Stimulated activated naive CD4-positive, alpha-beta T cell treated with Interleukin-2 at 50 U/mL for 16 hours (primary cell): ENCODE measurements around the gene GNAO1.
"Not testable (repeated sequence)": the region's sequence is repeated elsewhere in the genome, so short reads cannot be mapped to it uniquely, and the experiment has no call there.

Experiments used
- DNase-seq: peaks from one replicate; lab custom pipeline; 2025; lab: John Stamatoyannopoulos, UW

GNAO1 gene

DNA sequence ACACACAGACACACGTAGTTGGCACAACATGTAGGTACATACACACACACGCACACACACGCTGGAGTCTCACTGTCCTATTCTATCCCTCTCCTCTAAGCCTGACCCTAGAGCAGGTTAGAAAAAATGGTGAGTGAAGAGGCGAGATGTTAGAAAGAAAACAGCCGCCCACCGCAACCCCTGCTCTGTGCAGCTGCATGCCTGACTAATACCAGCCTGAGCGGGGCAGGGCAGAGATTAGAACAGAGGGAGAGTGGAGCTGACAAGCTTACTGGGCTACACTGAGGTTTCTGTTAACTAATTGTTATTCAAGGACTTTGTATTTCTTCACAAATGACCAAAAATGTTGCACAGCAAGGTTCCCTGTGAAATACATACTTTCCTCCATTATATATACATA, 174.3 kb downstream of the GNAO1 start:
- DNase-seq = no peak

DNA sequence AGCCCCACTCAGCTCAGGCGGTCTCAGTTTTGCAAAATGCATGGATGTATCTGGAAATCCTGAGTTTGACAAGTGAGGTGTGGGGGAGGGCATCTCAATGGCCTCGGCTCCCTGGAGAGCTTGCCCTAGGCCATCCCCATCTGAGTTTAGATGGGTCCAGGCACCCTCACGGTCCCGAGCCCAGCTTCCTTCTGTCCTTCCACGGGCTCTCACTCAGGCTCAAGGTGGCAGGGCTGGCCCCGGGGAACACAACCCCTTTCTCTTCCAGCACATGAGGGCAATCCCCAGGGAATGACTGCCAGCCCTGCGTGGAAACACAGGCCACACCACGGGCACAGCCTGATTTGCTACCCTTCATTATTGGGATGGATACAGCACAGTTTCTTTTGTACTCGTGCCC, 175.7 kb downstream of the GNAO1 start:
- no peak for DNase-seq

DNA sequence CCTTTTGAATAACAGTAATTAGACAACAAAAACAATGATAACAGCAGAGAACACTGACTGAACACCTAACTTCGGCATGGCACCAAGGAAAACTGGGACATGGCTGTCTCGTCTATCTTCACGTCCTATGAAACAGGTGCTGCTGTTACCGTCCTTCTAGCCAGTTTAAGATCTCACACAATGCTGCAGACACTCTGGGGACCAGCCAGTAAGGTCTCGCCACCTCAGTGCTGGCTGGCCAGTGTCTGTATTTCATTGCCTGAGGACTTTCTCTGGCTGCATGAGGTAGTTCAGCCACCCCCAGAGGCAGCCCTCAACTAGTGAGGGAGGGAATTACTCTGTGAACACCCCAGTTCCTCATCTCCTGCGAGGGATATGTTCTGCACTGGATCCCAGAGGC, 176.5 kb downstream of the GNAO1 start:
- DNase-seq = no peak

DNA sequence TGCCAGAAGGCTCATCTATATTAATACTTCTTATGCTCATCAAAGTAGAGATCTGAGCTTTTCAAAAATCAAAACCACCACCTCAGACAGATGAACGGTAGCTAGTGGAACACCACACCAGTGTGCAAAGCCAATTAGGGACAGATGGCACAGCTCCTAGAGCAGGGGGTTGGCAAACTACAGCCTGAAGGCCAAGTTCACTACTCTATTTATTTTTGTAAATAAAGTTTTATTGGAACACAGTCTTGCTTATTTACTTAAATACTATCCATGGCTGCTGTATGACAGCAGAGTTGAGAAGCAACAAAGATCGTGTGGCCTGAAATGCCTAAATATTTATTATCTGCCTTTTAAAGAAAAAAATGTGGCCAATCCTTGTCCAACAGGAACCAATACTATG, 177.3 kb downstream of the GNAO1 start:
- no peak for DNase-seq

DNA sequence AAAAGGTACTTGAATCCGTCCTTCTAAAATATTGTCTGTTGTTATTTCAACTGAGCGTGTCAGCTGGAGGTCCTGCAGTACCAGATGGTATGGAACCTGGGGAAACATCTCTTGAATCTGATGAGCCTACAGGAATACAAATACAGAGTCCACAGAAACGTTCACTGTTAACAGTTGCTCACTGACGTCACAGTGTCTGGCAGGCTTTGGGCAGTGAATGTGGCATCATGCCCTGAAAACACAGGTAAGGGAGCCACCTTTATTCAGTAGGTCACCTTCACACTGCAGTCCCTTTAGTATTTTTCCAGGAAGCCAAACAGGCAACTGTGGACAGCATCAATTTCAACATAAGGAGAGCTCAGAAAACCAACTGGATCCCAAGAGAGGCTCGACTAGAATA, 177.9 kb downstream of the GNAO1 start:
- DNase-seq = no peak

DNA sequence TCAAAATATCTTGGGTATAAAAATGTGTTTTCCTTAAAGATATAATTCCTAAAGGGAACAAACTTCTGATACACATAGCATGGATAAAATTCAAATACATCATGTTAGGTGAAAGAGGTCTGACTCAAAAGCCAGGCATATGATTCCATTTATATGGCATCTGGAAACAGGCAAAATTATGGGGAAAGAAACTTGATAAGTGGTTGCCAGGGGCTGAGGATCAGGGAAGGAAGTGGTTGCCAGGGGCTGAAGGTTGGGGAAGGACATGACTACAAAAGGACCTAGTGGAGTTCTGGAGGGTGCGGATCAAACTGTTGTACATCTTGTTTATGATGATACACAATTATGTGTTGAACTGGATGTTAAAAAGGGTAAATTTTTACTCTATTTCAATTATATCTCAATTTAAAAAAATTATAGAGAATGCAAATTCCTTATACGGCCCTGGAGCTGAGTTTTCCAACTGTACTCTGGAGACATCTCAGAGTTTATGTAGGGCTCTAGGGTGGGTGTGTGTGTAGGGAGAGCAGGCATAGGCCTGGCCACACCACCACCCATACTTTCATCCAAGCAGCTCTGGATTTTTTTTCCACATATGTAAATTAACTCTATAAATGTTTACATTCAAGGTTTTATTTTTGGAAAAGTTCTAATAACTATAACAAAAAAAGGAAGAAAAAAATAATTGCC, 179.0 kb downstream of the GNAO1 start:
- DNase-seq = no peak

DNA sequence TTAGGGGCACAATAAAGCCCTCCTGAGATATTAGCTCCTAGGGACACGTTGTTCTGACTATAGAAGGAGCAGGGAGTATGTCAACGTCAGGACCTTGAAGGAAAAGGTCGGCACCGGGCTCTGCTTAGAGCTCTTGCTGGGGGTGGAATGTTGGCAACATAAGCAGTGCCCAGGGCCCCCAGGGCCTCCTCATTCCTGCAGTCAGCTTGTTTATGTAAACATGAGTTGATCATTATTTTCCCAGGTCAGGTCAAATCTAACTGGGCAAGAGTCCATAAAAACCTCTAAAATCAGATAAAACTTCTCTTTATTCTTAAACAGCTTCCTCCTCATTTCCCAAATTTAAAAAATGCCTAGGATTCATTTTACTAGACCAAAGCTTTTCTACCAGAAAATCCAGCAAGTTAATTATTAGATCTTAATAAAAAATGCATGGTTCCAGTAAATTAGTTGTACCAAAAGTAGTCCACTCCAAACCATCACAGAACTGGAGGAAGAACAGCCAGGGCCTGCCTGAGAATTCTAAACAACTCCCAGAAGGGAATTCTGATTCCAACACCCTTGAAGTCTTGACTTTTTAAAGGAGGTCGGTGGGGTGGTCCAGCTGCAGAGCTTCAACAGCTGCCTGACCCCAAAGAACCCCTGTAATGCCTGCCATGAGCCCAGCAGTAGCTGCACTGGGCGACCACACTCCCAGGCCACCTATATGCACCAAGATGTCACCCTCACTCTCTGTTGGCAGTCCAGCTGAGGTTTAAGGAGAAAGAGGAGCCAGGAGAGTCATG, 179.8 kb downstream of the GNAO1 start:
- no peak for DNase-seq

DNA sequence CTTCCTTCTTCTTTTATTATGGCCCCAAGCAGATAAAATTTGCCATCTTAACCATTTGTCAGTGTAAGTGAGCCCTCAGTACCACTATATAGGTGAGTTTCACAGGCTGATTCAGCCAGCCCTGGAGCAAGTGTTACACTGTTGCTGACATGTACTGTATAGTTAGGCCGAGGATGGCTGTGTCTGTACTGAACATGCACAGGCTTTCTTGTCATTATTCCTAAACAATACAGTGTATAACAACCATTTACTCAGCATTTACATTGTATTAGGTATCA, 180.3 kb downstream of the GNAO1 start:
- no peak for DNase-seq

DNA sequence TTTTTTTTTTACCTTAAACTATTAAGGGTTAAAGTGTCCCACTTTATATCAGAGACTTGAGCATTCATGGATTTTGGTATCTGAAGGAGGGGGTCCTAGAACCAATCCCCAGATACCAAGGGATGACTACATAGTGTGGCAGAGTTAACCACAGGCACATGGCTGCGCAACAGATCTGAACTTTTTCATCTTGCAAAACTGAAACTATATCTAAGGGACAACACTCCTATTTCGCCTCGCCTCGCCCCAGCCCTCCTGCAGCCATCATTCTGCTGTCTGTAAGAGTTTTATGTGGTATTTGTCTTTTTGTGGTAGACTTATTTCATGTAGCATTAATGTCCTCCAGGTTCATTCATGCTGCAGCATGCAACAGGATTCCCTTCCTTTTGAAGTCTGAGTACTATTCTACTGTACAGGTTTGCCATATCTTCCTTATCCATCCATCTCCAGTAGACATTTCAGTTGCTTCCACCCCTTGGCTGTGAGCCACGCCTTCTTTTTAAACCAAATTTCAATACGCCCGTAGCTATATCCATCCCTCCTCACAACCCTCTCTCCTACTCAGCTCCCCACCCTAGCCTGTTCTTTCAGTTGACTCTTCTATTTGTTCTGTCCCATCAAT, 180.8 kb downstream of the GNAO1 start:
- no peak for DNase-seq

DNA sequence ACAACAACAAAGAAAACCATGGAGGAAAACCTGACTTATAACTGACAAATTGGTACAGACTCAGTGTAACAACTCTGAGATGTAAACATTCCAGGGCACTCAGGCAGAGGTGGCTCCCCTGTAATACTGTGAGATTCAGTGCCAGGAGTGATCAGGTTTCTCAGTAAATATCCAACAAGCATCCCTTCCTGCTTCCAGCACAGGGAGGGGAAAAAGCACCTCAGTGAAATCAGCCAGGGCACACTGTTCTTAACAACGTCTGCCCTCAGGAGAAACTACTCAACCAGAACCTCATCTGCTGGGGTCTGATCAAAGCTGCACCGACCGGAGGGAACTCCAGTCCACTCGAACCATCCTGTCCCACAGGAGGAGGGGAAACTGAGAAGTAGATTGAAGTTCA, 181.7 kb downstream of the GNAO1 start:
- DNase-seq = no peak

DNA sequence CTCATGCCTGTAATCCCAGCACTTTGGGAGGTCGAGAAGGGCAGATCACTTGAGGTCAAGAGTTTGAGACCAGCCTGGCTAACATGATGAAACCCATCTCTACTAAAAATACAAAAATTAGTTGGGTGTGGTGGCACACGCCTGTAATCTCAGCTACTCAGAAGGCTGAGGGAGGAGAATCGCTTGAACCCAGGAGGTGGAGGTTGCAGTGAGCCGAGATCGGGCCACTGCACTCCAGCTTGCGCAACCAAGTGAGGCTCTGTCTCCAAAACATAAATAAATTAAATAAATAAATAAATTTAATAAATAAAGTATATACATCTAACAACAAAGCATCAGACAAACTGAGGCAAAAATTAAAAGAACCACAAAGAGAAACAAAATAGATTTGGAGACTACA, 184.5 kb downstream of the GNAO1 start:
- DNase-seq = not testable (repeated sequence)

DNA sequence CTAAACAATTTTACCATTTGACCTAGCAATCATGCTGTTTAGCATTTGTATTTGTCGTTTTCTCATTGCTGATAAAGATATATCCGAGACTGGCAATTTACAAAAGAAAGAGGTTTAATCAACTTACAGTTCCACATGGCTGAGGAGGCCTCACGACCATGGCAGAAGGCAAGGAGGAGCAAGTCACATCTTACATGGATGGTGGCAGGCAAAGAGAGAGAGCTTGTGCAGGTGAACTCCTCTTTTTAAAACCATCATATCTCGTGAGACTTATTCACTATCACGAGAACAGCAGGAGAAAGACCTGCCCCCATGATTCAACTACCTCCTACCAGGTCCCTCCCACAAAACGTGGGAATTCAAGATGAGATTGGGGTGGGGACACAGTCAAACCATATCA, 187.8 kb downstream of the GNAO1 start:
- DNase-seq = not testable (repeated sequence)

DNA sequence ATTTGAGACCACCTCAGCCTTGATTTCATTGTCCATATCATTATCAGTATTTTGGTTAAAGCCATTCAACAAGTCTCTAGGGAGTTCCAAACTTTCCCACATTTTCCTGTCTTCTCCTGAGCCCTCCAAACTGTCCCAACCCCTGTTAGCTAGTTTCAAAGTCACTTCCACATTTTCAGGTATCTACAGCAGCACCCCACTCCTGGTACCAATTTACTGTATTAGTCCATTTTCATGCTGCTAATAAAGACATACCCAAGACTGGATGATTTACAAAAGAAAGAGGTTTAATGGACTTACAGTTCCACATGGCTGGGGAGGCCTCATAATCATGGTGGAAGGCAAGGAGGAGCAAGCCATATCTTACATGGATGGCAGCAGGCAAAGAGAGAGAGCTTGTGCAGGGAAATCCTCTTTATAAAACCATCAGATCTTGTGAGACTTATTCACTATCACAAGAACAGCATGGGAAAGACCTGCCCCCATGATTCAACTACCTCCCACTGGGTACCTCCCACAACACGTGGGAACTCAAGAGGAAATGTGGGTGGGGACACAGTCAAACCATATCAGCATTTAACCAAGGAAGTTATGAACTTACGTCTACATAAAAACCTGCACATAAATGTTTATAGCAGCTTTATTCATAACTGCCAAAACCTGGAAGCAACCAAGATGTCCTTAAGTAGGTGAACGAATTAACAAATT, 189.6 kb downstream of the GNAO1 start:
- not testable (repeated sequence) for DNase-seq

DNA sequence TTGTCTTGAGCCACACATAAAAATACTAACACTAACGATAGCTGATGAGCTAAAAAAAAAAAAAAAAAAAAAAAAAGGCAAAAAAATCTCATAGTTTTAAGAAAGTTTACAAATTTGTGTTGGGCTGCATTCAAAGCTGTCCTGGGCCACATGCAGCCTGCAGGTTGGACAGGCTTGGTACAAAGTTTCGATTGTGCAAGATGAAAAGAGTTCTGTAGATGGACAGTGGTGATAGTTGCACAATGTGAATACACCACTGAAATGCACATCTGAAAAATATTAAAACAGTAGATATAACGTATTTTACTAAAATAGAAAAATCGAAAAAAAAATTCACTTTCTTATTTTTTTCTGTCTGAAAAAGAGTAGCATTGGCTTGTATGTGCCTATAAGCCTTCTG, 191.2 kb downstream of the GNAO1 start:
- DNase-seq = no peak

DNA sequence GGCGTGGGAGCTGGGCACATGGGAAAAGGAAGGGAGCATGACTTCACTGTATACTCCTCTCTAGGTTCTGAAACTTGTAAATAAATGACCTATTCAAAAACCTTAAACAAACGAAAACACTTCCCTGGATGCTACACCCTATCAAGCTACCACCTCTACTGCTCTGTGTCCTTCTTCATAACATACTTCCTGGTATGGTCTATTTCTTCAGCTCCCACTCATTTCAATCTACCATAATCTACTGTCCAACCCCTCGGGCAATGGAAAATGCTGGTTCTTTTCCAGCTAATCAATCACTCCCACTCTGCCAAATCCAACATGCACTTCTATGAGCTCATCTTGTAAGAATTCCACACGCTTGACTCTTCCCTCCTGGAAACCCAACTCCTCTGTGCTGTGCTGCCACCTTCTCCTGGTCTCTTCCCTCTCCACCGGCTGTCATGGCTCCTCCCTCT, 191.6 kb downstream of the GNAO1 start:
- no peak for DNase-seq

DNA sequence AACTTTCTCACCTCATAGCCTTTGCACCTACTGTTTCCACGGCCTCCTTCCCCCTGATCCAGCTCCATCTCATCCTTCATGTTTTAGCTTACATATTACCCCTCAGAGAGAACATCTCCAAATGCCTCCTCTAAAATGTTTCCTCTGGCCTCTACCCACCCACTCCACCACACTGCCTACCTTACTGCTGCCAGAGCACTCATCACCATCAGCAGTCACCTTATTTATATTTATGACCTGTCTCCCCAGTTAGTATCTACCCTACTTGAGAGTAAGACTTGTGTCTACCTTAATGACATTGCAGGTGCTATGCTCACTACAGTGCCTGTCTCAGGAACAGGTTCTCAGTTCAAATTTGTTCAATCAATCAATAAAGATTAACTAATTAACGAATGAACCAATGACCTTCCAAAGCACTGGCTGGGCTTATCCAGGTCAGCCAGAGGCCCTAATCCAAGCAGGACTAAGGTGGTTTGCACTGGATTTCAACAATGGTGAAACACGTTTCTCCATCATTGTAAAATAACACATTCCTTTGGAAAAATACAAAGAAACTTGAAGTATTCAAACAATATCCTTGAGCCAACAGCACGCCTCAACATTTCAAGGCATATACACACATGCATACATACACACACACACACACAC, 192.9 kb downstream of the GNAO1 start:
- no peak for DNase-seq

DNA sequence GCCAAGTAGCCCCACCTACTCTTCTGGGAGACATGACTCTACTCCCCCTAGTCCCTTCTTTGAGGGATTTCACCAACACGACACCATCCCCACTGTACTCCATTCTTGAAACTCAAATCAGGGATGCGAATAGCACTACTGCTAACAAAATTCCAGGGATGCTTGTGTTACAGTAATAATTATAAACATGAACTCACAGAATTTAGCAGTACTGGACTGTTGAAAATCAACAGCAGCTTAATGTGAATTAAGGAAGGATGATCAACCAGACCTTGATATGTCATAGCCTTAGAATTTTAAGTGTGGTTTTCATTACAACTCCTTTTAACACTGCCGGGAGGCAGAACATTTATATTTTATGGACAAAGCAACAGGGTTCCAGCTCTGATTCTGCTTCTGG, 196.1 kb downstream of the GNAO1 start:
- DNase-seq = no peak

DNA sequence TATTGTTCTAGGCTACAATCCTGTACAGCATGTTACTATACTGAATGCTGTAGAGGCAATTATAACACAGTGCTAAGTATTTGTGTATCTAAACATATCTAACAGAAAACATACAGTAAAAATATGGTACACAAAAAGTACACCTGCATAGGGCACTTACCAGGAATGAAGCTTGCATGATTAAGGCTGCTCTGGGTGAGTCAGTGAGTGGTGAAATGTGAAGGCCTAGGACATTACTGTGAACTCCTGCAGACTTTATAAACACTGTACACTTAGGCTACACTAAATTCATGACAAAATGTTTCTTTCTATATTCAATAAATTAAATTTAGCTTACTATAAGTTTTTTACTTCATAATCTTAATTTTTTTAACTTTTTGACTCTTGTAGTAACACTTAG, 196.9 kb downstream of the GNAO1 start:
- DNase-seq = no peak

DNA sequence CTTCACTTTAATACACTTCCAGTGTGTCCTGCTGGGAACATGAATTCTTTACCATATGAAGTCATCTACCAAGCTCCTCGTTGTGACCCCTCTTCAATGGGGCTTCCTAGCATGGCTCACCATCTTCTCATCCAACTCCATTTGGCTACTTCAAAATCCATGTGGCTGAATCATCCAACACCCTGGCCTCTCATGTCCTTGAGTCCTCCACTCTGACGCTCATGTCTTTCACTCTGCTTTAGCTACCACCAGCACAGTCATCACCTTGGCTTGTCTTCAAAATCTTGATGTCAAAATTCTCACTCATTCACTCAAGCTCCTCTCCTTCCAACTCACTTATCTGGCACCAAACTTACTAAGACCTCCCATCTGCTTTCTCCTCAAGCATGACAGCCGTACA, 198.3 kb downstream of the GNAO1 start:
- DNase-seq = no peak

DNA sequence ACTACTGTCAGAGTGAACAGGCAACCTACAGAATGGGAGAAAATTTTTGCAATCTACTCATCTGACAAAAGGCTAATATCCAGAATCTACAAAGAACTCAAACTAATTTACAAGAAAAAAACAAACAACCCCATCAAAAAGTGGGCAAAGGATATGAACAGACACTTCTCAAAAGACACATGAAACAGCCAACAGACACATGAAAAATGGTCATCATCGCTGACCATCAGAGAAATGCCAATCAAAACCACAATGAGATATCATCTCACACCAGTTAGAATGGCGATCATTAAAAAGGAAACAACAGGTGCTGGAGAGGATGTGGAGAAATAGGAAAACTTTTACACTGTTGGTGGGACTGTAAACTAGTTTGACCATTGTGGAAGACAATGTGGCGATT, 205.4 kb downstream of the GNAO1 start:
- DNase-seq = not testable (repeated sequence)

DNA sequence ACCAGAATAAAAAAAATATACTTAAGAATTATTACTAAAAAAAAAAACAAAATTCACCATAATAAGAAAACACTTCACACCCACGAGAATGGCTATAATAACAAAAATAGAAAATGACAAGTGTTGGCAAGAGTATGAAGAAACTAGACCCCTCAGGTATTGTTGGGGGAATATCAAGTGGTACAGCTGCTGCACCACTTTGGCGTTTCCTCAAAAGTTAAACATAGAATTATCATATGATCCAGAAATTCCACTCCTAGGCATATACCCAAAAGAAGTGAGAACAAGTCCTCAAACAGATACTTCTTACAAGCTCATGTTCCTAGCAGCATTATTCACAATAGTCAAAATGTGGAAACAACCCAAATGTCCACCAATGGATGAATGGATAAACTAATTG, 207.8 kb downstream of the GNAO1 start:
- DNase-seq = no peak

DNA sequence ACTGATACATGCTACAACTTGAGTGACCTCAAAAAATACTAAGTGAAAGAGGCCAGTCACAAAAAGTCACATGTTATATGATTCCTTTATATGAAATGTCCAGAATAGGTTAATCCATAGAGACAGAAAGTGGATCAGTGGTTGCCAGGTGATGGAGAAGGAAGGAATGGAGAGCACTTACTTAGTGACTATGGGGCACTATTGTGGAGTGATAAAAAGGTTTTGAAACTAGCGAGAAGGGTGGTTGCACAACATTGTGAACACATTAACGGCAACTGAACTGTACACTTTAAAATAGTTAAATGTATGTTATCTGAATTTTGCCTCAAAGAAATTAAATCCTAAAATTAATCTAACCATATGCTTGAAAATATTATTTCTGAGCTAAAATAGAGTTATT, 208.2 kb downstream of the GNAO1 start:
- DNase-seq = no peak
